Astrocyte (in vitro differentiated cells and primary cell): ENCODE data around the gene THBS1. TPM values are rescaled to one million over a fixed set of nuclear protein-coding genes. Genes with fewer than 3 reads are reported as not detected.

Experiments used
- DNase-seq: peaks from one replicate; pipeline ENCODE4 v3.0.0-alpha.2; 2010; ENCODE audit warnings: low read depth
- FAIRE-seq: peaks from 2 replicates; lab custom pipeline; 2011; peaks lifted over from hg19 to GRCh38; lab: Jason Lieb, UNC
- H2AFZ ChIP-seq: 2 replicates; pipeline ENCODE4 v1.6.0; 2012; ENCODE audit warnings: low read depth, low read length, inconsistent platforms
- H3K27ac ChIP-seq: 2 replicates; pipeline ENCODE4 v1.5.1; 2011; ENCODE audit warnings: low read depth, low read length, inconsistent platforms
- H3K27me3 ChIP-seq: 2 replicates; pipeline ENCODE4 v1.6.0; 2011; ENCODE audit warnings: low read length, inconsistent platforms; ENCODE audit not compliant: insufficient read depth
- H3K36me3 ChIP-seq: 2 replicates; pipeline ENCODE4 v1.5.1; 2011; ENCODE audit warnings: low read length, inconsistent platforms; ENCODE audit not compliant: insufficient read depth
- H3K4me1 ChIP-seq: 2 replicates; pipeline ENCODE4 v1.5.1; 2011; ENCODE audit warnings: low read length, inconsistent platforms; ENCODE audit not compliant: insufficient read depth
- H3K4me2 ChIP-seq: 2 replicates; pipeline ENCODE4 v1.6.0; 2012; ENCODE audit warnings: low read length, inconsistent platforms
- H3K4me3 ChIP-seq: 2 replicates; pipeline ENCODE4 v1.5.1; 2011; ENCODE audit warnings: low read depth, mild to moderate bottlenecking, low read length, inconsistent platforms; ENCODE audit not compliant: insufficient read depth
- H3K79me2 ChIP-seq: 2 replicates; pipeline ENCODE4 v1.6.0; 2012; ENCODE audit warnings: mild to moderate bottlenecking, low read length, inconsistent platforms; ENCODE audit not compliant: insufficient read depth
- H3K9ac ChIP-seq: 2 replicates; pipeline ENCODE4 v1.6.0; 2012; ENCODE audit warnings: mild to moderate bottlenecking, low read length, inconsistent platforms
- H3K9me3 ChIP-seq: 2 replicates; pipeline ENCODE4 v1.5.1; 2012; ENCODE audit warnings: low read depth, mild to moderate bottlenecking, low read length, inconsistent platforms; ENCODE audit not compliant: insufficient read depth
- H4K20me1 ChIP-seq: 2 replicates; pipeline ENCODE4 v1.6.0; 2012; ENCODE audit warnings: low read length, inconsistent platforms; ENCODE audit not compliant: insufficient read depth
- H3K27ac Mint-ChIP-seq: one replicate; pipeline ENCODE4 v1.8.0; 2021; ENCODE audit warnings: mild to moderate bottlenecking, mixed read lengths; ENCODE audit not compliant: unreplicated experiment
- H3K27me3 Mint-ChIP-seq: one replicate; pipeline ENCODE4 v1.8.0; 2021; ENCODE audit warnings: low read depth, mixed read lengths; ENCODE audit not compliant: unreplicated experiment
- H3K36me3 Mint-ChIP-seq: one replicate; pipeline ENCODE4 v1.8.0; 2021; ENCODE audit warnings: low read depth, mixed read lengths; ENCODE audit not compliant: unreplicated experiment
- H3K4me1 Mint-ChIP-seq: one replicate; pipeline ENCODE4 v1.8.0; 2021; ENCODE audit warnings: low read depth, mixed read lengths; ENCODE audit not compliant: unreplicated experiment
- H3K4me3 Mint-ChIP-seq: one replicate; pipeline ENCODE4 v1.8.0; 2021; ENCODE audit warnings: mild to moderate bottlenecking, moderate library complexity, mixed read lengths; ENCODE audit not compliant: unreplicated experiment
- H3K9me3 Mint-ChIP-seq: one replicate; pipeline ENCODE4 v1.8.0; 2021; ENCODE audit warnings: mild to moderate bottlenecking, mixed read lengths; ENCODE audit not compliant: unreplicated experiment
- CTCF ChIP-seq: IDR thresholded peaks from 2 replicates; pipeline ENCODE4 v1.5.1; 2011; ENCODE audit warnings: low read depth, mild to moderate bottlenecking, inconsistent platforms, low read length, moderate library complexity; ENCODE audit not compliant: insufficient read depth
- EZH2 ChIP-seq: IDR thresholded peaks from 2 replicates; pipeline ENCODE4 v1.6.1; 2012; ENCODE audit warnings: mild to moderate bottlenecking, low read length, inconsistent platforms; ENCODE audit not compliant: insufficient read depth
- total RNA-seq: library from RNA; stranded (reverse); gene quantifications from 2 replicates; pipeline ENCODE4 v1.2.1, GENCODE V29; 2021

Gene THBS1
- total RNA-seq, 1 donor from 2014 or later: 720 TPM

- peaks cover 2% of the 10 kb centered on the region for H3K27me3 Mint-ChIP-seq
- Histone ChIP-seq H3K27ac (no peak overlapping the region), H3K27me3 (no peaks in the 10 kb centered on the region), H3K4me2 (no peak overlapping the region), H3K9me3 (no peaks in the 10 kb centered on the region), H3K79me2 (no peaks in the 10 kb centered on the region), H3K9ac (no peak overlapping the region), H3K36me3 (no peaks in the 10 kb centered on the region), H2AFZ (no peak overlapping the region), H3K4me3 (no peak overlapping the region), H4K20me1 (no peaks in the 10 kb centered on the region), H3K4me1 (no peaks in the 10 kb centered on the region)
- no peak overlapping the region for H3K27ac Mint-ChIP-seq
- no peaks in the 10 kb centered on the region for H3K4me1 Mint-ChIP-seq
- peaks cover 9% of the 10 kb centered on the region for H3K9me3 Mint-ChIP-seq
- no peak overlapping the region for H3K4me3 Mint-ChIP-seq
- no peak for DNase-seq
- TF ChIP-seq CTCF (no peak), EZH2 (no peak)
- FAIRE-seq: no peak
- H3K36me3 Mint-ChIP-seq: no peaks in the 10 kb centered on the region
Measured at GRCh38 chr15:39542385-39543065, 38.4 kb upstream of the THBS1 start.

- no peaks in the 10 kb centered on the region for H3K79me2 ChIP-seq
- Mint-ChIP-seq H3K4me3 (no peak overlapping the region), H3K27me3 (no peaks in the 10 kb centered on the region), H3K36me3 (no peaks in the 10 kb centered on the region), H3K4me1 (no peaks in the 10 kb centered on the region), H3K27ac (no peak overlapping the region), H3K9me3 (peaks cover 7% of the 10 kb centered on the region)
- H3K4me3 ChIP-seq: no peak overlapping the region
- H3K4me1 ChIP-seq: no peaks in the 10 kb centered on the region
- no peak overlapping the region for H2AFZ ChIP-seq
- H3K9ac ChIP-seq: no peak overlapping the region
- no peak for TF ChIP-seq CTCF
- TF ChIP-seq EZH2: no peak
- H3K27ac ChIP-seq: no peak overlapping the region
- no peaks in the 10 kb centered on the region for H3K36me3 ChIP-seq
- no peaks in the 10 kb centered on the region for H3K27me3 ChIP-seq
- FAIRE-seq: no peak
- no peaks in the 10 kb centered on the region for H3K9me3 ChIP-seq
- H4K20me1 ChIP-seq: no peaks in the 10 kb centered on the region
- no peak overlapping the region for H3K4me2 ChIP-seq
- no peak for DNase-seq
Measured at GRCh38 chr15:39543651-39544050, 37.2 kb upstream of the THBS1 start.

- H3K4me1 Mint-ChIP-seq: no peaks in the 10 kb centered on the region
- no peak for FAIRE-seq
Measured at GRCh38 chr15:39546842-39547241, 34.0 kb upstream of the THBS1 start.

More at GRCh38 chr15:39546842-39547241, 34.0 kb upstream of the THBS1 start:
- Histone ChIP-seq H3K4me3 (no peak overlapping the region), H3K27ac (no peak overlapping the region), H3K9me3 (no peaks in the 10 kb centered on the region), H3K36me3 (no peaks in the 10 kb centered on the region), H3K4me1 (no peaks in the 10 kb centered on the region), H2AFZ (no peak overlapping the region), H3K9ac (no peak overlapping the region), H3K27me3 (no peaks in the 10 kb centered on the region), H4K20me1 (no peaks in the 10 kb centered on the region), H3K79me2 (no peaks in the 10 kb centered on the region), H3K4me2 (no peak overlapping the region)
- no peak for DNase-seq
- Mint-ChIP-seq H3K4me3 (no peak overlapping the region), H3K9me3 (peaks cover 7% of the 10 kb centered on the region), H3K27ac (no peak overlapping the region), H3K36me3 (no peaks in the 10 kb centered on the region), H3K27me3 (no peaks in the 10 kb centered on the region)
- no peak for TF ChIP-seq CTCF
- TF ChIP-seq EZH2: no peak
